Stimulated activated CD4-positive, alpha-beta T cell treated with anti-CD3 and anti-CD28 coated beads, Interleukin-1b, Interleukin-23, amount 100 ng/mL, for 1 hour (primary cell): Measurements from ENCODE around the gene DOCK4.

Source experiments
- DNase-seq, 2 donors: peaks; one replicate each; pipeline ENCODE4 v3.0.0-alpha.2; 2020; ENCODE audit warnings: low read depth in 2 of 2

DOCK4 gene

DNA sequence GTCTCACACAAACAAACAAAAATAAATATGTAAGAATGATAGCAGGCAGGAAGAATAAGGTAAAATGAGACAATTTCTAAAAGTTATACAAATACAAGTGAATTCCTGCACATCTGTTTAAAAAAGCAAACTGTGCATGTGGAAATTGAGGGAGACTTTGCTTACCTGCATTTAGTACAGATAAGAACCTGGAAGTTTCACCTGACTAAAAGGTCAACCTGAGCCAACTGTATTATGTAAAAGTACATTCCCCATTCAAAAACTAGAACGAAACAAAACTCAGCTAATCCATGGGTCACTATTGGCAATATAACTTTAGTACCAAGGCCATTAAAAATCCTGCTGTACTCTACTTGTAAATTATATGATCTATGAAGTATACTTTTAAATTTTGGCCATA is 127.1 kb downstream of the DOCK4 start:
- no peak for DNase-seq

- DNase-seq: no peak
Observed at GRCh38 chr7:112076324-112076723, 129.9 kb downstream of the DOCK4 start.

GRCh38 chr7:112074464-112074863 is 131.7 kb downstream of the DOCK4 start:
- no peak for DNase-seq

GRCh38 chr7:112073530-112073929 is 132.7 kb downstream of the DOCK4 start:
- DNase-seq: no peak

DNA sequence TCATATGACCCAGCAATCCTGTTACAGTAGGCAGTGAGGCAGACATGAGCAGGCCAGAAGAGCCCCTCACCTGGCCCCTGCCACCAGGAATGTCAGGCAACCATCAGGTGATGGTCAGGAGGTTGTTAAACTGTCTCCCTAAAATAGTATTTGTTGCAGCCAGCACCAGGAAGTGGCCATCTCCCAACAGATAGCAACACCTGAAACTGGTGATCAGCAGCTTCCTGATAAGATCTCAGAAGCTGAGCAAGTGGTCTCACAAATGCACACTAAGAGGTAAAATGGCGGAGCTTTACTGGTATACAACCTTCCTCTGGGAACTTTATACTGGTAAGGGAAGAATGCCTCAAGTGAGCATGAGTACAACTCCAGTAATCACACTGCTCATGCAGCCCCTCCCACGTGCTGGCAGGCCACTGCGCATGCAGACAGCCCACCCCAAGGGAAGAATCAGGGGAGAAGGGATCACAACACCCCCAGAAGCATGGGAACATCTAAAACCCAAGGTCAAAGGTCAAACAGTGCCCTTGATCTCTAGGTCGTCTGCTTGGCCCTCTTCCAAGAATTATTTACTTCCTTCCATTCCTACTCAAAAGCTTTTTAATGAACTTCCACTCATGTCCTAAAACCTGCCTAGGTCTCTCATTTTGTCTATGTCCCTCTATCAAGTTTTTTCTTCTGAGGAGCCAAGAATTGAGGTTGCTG is 133.5 kb downstream of the DOCK4 start:
- DNase-seq: no peak

DNA sequence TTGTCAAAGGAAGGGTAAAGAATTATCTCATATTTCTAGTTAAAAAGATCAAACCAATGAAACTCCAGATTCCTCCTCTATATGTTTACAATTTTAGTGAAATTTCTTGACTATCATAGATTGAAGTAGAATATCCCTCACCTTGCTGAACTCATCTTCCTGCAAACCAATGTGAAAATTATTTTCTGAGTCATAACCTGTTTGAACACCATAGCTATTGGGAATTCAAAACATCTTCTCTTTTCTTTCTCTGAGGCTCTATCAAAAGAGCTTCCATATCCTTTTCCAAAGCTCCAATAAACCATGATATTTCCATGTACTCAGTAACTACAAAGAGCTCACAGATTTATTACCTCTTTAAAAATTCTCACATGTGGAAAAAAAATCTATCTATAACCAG is 134.3 kb downstream of the DOCK4 start:
- no peak for DNase-seq

DNA sequence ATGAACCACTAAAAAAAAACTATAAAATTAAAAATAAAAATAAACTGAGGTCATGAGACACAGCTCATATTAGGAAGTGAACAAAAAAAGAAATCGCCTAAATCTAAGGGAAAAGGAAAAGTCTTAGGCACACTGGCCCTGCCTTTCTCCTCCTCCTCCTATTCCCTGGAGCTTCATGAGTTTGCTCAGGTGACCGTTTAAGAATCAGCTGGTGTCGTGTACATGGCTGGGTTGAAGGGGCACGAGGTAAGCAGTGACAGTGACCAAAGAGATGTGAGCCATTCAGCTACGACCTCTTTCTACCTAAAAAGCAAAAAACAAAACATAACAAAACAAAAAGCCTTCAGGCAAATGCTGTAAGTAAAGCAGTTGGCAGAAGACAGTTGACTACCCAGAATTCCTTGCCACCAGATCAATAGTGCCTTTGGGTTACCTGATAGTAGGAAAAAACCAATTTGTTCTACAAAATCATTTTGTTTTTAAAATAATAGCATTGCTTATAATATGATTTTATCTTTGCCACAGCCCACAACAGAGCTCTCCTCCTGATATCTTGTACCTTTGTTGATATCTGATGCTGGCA is 135.4 kb downstream of the DOCK4 start:
- DNase-seq: no peak

DNA sequence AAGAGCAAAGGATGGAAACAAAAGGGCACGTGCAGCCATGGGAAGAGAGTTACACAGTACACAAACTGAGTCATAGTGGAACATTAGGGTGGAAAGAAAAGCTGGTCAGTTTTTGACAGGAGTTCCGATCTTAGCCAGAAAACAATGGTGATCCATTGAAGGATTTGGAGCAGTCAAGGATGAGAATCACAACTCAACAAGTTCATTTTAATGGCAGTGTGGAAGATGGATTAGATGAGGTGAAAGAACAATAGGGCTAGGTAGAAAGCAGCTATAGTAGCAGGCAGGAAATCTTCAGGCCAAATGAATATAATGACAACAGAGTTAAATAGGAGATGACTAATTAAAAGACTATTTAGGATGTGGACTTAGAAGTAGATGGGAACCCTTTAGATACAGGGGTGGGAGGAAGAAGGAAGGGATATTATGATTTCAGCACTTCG is 136.3 kb downstream of the DOCK4 start:
- DNase-seq: no peak

- DNase-seq: no peak
Observed at GRCh38 chr7:112068967-112069366, 137.2 kb downstream of the DOCK4 start.

GRCh38 chr7:112067632-112068540 is 138.3 kb downstream of the DOCK4 start:
- no peak for DNase-seq

DNA sequence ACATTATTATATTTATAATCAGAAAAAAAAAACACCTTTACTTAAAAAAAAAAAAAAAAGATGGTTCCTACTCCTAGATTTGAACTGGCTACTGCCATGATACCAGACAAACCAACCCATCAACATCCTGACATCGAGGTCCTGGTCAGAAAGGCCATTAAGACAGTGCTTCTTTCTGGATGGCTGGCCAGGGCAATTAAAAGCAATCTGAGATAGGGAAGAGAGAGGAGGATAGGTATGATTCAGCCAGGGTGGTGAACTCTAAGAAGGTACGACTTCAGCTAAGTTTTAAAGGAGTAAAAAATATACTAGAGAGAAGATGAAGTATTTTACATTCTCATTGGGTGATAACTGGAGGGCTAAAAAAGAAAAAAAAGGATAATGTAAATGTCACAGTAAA is 139.0 kb downstream of the DOCK4 start:
- no peak for DNase-seq

- DNase-seq: no peak
Observed at GRCh38 chr7:112065758-112066157, 140.4 kb downstream of the DOCK4 start.

DNA sequence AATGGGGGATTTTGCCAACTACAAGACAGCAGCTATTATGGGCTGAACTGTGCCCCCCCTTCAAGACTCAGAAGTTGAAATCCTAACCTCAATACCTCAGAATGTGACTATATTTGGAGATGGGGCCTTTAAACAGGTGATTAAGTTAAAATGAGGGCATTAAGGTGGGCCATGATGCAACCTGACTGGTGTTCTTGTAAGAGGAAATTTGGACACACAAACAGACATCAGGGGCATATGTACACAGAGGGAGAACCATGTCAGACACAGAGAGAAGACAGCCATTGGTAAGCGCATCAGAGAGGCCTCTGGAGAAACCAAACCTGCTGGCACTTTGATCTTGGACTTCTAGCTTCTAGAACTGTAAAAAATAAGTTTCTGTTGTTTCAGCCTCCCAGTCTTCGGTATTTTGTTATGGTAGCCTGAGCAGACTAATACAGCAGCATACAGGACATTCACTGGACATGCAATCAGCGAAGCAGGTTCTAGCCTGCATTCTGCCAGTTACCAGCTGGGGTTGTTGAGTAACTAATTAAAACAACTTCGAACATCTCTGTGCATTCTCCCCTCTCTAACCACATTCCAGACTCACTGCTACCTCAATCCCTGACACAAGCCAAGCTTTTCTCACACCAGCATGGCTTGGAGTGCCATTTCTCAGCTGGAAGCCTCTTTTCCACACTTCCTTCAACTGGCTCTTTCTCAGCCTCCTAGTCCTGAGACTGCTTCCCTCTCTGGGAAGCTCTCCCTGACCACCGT is 141.4 kb downstream of the DOCK4 start:
- DNase-seq: no peak

DNA sequence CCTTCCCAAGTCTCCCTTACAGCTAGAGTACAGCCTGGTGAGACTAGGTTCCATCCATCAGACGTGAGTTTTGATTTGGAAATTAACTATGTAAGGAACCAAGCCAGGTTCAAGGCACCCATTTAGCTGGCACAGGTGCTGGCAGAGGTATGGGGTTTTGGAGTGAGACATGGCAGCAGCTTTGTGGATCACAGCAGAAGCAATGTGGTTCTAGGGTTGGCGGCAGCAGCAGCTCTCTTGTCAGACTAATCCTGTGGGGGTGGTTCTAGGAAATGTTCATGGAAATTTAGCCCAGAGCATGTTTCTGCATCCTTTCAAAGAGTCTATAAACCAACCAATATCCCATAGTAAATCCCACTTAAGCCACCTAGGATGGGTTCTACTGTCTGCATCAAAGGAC is 142.2 kb downstream of the DOCK4 start:
- DNase-seq: no peak

DNA sequence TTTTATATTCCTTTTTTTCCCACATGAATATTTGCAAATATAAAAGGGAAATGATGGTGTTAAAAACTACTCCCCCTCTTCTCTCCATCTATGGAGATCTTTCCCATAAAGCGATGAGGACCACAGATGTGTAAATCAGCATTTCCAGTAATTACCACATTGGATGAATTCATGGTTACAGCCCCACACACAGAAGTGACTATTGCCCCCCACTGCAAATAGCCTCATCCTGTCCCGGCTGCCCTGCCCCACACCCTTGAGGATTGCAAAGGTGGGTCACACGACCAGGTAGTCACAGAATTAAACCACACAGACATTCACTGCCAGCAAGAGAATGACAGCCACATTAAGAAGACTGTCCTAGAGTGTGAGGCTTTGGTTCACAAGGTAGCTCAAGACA is 145.1 kb downstream of the DOCK4 start:
- DNase-seq: no peak

DNA sequence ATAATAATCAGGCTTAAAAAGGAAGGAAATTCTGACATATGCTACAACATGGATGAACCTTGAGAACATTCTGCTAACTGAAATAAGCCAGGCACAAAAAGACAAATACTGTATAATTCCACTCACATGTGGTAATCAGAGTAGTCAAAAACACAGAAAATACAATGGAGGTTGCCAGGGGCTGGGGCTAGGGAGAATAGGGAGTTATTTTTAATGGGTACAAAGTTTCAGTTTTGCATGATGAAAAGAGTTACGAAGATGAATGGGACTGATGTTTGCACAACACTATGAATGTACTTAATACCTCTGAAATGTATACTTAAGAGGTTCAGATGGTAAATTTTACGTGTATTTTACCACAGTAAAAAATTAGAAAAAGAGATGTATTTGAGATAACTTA is 145.6 kb downstream of the DOCK4 start:
- DNase-seq: no peak

DNA sequence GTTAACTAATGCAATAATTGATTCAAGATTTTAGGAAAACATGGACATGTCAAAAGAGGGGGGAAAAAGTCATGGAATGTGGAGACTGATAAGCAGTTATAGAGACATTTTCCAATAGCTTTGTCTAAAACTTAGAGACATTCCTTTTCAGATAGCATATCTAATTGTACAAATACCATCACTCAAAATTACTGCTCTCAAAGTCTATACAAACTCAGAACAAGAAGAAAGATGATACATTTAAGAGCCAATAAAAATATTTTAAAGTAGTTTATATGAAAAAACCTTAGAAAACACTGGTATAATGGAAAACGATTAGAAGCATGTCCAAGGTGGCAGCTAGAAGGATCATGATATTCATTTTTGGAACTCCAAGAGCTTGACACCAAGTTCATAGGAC is 146.5 kb downstream of the DOCK4 start:
- DNase-seq: no peak

GRCh38 chr7:112058686-112059085 is 147.5 kb downstream of the DOCK4 start:
- DNase-seq: no peak

DNA sequence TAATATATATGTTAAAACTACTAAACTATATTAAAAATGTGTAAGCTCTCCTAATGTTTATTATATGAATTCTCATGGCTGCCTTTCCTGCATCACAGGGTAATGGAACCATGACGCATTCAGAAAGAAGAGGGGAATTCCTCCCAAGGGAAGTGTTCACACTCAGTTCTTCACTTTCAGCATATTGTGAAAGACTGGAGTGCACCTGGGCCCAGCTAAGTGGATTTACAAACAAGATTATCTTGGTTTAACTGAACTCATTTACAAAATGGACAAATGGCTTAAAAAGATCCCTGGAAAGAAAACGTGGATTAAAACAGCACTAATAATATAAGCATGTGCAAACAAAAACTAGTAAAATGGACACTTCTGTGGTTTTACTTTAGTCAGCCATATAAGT is 149.8 kb downstream of the DOCK4 start:
- no peak for DNase-seq

- no peak for DNase-seq
Observed at GRCh38 chr7:112053737-112054069, 152.5 kb downstream of the DOCK4 start.

GRCh38 chr7:112052993-112053736 is 153.0 kb downstream of the DOCK4 start:
- DNase-seq: no peak
